Liver (tissue), 3 donors: Measurements from ENCODE around the gene ADAMTS6.

Experiments
- FOXA1 ChIP-seq: IDR thresholded peaks from 2 replicates; pipeline ENCODE4 v1.6.1; 2016; ENCODE audit warnings: antibody characterized with exemption
- GABPA ChIP-seq, 2 donors: IDR thresholded peaks in 1 of 2; conservative IDR thresholded peaks in 1 of 2; 2 replicates each; pipeline ENCODE4 v1.6.1; 2016; ENCODE audit warnings: antibody characterized with exemption in 2 of 2, mild to moderate bottlenecking in 1 of 2, moderate library complexity in 1 of 2
- JUND ChIP-seq, 2 donors: IDR thresholded peaks; 2 replicates each; pipeline ENCODE4 v1.6.1; 2016; ENCODE audit warnings: antibody characterized with exemption in 2 of 2
- RAD21 ChIP-seq, 2 donors: IDR thresholded peaks; 2 replicates each; pipeline ENCODE4 v1.6.1; 2016; ENCODE audit warnings: antibody characterized with exemption in 2 of 2, mild to moderate bottlenecking in 2 of 2
- SP1 ChIP-seq: IDR thresholded peaks from 2 replicates; pipeline ENCODE4 v1.6.1; 2018; ENCODE audit warnings: antibody characterized with exemption, mild to moderate bottlenecking
- TF ChIP-seq, protein P1 (sequence below): fragments of 150-350 bp; IDR thresholded peaks from 2 replicates; pipeline ENCODE4 v1.5.1; 2017; ENCODE audit warnings: improper control_type of control experiment, low read depth, low read length; ENCODE audit not compliant: missing input control
- TF ChIP-seq, protein P2 (sequence below): IDR thresholded peaks from 2 replicates; pipeline ENCODE4 v1.6.1; 2016; ENCODE audit warnings: antibody characterized with exemption
- TF ChIP-seq, protein P3 (sequence below): IDR thresholded peaks from 2 replicates; pipeline ENCODE4 v1.6.1; 2016; ENCODE audit warnings: antibody characterized with exemption, mild to moderate bottlenecking
- TF ChIP-seq, protein P4 (sequence below): IDR thresholded peaks from 2 replicates; pipeline ENCODE4 v1.6.1; 2016; ENCODE audit warnings: antibody characterized with exemption
- donor health status: healthy.
- donor health status: healthy.

DNA sequence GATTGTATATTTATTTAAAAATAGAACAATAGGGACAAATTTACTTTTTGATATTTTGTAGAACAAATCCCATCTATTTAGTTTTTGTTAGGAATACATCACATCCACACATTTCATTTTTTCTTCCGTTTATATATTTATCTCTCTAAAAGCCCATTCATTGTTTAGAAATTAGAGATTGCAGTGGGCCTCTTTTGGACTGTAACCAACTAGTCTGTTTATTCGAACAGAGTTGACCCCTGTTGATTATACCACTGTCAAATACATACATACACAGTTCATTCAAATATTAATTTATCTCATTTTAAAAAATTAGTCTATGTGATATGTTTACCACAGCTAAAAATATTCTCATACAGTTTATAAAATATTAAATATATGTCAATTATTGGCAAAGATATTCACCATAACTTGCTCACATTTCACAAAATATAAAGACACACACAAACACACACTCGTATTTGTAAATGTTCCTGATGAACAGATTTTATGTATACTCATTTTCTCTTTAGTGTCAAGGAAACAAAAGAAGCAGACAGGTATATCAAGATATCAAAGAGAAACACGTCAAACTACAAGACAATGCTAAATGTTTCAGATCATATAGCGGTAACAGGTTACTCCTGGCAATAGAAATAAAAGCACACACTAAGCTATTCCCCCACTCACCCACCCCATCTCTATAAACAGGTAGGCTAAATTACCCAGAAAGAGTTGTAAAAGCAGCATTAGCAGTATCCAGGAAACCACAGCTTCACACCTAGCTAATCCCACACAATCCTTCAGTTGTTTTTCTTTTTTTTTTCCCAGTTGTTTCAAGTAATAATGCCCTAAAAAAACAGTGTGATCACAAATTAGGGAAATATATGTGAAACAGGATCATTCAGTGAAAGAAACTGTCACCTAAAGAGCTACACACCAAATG lies 283.9 kb downstream of the ADAMTS6 start:
- TF ChIP-seq, protein P1, sequence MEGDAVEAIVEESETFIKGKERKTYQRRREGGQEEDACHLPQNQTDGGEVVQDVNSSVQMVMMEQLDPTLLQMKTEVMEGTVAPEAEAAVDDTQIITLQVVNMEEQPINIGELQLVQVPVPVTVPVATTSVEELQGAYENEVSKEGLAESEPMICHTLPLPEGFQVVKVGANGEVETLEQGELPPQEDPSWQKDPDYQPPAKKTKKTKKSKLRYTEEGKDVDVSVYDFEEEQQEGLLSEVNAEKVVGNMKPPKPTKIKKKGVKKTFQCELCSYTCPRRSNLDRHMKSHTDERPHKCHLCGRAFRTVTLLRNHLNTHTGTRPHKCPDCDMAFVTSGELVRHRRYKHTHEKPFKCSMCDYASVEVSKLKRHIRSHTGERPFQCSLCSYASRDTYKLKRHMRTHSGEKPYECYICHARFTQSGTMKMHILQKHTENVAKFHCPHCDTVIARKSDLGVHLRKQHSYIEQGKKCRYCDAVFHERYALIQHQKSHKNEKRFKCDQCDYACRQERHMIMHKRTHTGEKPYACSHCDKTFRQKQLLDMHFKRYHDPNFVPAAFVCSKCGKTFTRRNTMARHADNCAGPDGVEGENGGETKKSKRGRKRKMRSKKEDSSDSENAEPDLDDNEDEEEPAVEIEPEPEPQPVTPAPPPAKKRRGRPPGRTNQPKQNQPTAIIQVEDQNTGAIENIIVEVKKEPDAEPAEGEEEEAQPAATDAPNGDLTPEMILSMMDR = no peak
- TF ChIP-seq SP1 (no peak), FOXA1 (no peak), RAD21 (IDR thresholded peaks at IDR 0.05) (no peak), JUND (IDR thresholded peaks at IDR 0.05) (no peak), GABPA (IDR thresholded peaks at IDR 0.05 in 1 of 2, conservative IDR thresholded peaks at IDR 0.05 in 1 of 2) (no peak)
- TF ChIP-seq, protein P2, sequence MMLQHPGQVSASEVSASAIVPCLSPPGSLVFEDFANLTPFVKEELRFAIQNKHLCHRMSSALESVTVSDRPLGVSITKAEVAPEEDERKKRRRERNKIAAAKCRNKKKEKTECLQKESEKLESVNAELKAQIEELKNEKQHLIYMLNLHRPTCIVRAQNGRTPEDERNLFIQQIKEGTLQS = no peak
- TF ChIP-seq, protein P3, sequence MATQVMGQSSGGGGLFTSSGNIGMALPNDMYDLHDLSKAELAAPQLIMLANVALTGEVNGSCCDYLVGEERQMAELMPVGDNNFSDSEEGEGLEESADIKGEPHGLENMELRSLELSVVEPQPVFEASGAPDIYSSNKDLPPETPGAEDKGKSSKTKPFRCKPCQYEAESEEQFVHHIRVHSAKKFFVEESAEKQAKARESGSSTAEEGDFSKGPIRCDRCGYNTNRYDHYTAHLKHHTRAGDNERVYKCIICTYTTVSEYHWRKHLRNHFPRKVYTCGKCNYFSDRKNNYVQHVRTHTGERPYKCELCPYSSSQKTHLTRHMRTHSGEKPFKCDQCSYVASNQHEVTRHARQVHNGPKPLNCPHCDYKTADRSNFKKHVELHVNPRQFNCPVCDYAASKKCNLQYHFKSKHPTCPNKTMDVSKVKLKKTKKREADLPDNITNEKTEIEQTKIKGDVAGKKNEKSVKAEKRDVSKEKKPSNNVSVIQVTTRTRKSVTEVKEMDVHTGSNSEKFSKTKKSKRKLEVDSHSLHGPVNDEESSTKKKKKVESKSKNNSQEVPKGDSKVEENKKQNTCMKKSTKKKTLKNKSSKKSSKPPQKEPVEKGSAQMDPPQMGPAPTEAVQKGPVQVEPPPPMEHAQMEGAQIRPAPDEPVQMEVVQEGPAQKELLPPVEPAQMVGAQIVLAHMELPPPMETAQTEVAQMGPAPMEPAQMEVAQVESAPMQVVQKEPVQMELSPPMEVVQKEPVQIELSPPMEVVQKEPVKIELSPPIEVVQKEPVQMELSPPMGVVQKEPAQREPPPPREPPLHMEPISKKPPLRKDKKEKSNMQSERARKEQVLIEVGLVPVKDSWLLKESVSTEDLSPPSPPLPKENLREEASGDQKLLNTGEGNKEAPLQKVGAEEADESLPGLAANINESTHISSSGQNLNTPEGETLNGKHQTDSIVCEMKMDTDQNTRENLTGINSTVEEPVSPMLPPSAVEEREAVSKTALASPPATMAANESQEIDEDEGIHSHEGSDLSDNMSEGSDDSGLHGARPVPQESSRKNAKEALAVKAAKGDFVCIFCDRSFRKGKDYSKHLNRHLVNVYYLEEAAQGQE = no peak
- TF ChIP-seq, protein P4, sequence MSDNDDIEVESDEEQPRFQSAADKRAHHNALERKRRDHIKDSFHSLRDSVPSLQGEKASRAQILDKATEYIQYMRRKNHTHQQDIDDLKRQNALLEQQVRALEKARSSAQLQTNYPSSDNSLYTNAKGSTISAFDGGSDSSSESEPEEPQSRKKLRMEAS = no peak
